GM23338 (cell line): ENCODE data around the gene MYOM3. TPM values are rescaled to one million over a fixed set of nuclear protein-coding genes. Genes with fewer than 3 reads are reported as not detected.

Experiments
- ATAC-seq: fragments of 200-7000 bp; cut with Tn5 transposase; 3 replicates; pipeline ENCODE4 v1.9.1; 2020
- DNase-seq: peaks from one replicate; pipeline ENCODE4 v3.0.0-alpha.2; 2015; ENCODE audit warnings: low spot score
- H2AFZ ChIP-seq: fragments of 200-600 bp; sonication (generic); 2 replicates; pipeline ENCODE4 v1.8.0; 2016; ENCODE audit warnings: antibody characterized with exemption, mild to moderate bottlenecking, moderate library complexity
- H3F3A ChIP-seq: fragments of 200-600 bp; sonication (generic); replicated peaks from 2 replicates; pipeline ENCODE4 v1.8.0; 2017; ENCODE audit warnings: antibody characterized with exemption, mixed run types, low read depth
- H3K27ac ChIP-seq: fragments of 200-600 bp; sonication (generic); 2 replicates; pipeline ENCODE4 v1.6.1; 2016; ENCODE audit warnings: low read depth
- H3K27me3 ChIP-seq: fragments of 200-600 bp; sonication (generic); 2 replicates; pipeline ENCODE4 v1.8.0; 2016; ENCODE audit warnings: mild to moderate bottlenecking, mixed run types, moderate library complexity; ENCODE audit not compliant: insufficient read depth
- H3K36me3 ChIP-seq: fragments of 200-600 bp; sonication (generic); 2 replicates; pipeline ENCODE4 v1.8.0; 2016; ENCODE audit warnings: mild to moderate bottlenecking; ENCODE audit not compliant: insufficient read depth
- H3K4me1 ChIP-seq: fragments of 200-600 bp; sonication (generic); 2 replicates; pipeline ENCODE4 v1.8.0; 2016; ENCODE audit warnings: mild to moderate bottlenecking, moderate library complexity; ENCODE audit not compliant: insufficient read depth
- H3K4me2 ChIP-seq: fragments of 200-600 bp; sonication (generic); 2 replicates; pipeline ENCODE4 v1.7.1; 2017; ENCODE audit warnings: mixed run types
- H3K4me3 ChIP-seq: fragments of 200-600 bp; sonication (generic); 2 replicates; pipeline ENCODE4 v1.6.1; 2016; ENCODE audit warnings: mixed run types
- H3K79me2 ChIP-seq: fragments of 200-600 bp; sonication (generic); replicated peaks from 2 replicates; pipeline ENCODE4 v1.8.0; 2017; ENCODE audit warnings: mild to moderate bottlenecking; ENCODE audit not compliant: insufficient read depth
- H3K9me2 ChIP-seq: fragments of 200-600 bp; sonication (generic); 2 replicates; pipeline ENCODE4 v1.8.0; 2017; ENCODE audit not compliant: insufficient read depth
- H4K20me1 ChIP-seq: fragments of 200-600 bp; sonication (generic); replicated peaks from 2 replicates; pipeline ENCODE4 v1.8.0; 2017; ENCODE audit warnings: mild to moderate bottlenecking; ENCODE audit not compliant: insufficient read depth
- H3K27ac Mint-ChIP-seq: 2 replicates; pipeline ENCODE4 v1.8.0; 2020; ENCODE audit warnings: inconsistent platforms, mild to moderate bottlenecking, moderate library complexity, mixed read lengths
- H3K27me3 Mint-ChIP-seq: 3 replicates; pipeline ENCODE4 v1.8.0; 2022; ENCODE audit warnings: low read depth, mild to moderate bottlenecking, moderate library complexity, mixed read lengths, inconsistent platforms; ENCODE audit not compliant: insufficient read depth, poor library complexity
- H3K36me3 Mint-ChIP-seq: 3 replicates; pipeline ENCODE4 v1.8.0; 2021; ENCODE audit warnings: low read depth, mild to moderate bottlenecking, inconsistent platforms, moderate library complexity, mixed read lengths
- H3K4me1 Mint-ChIP-seq: 3 replicates; pipeline ENCODE4 v1.8.0; 2020; ENCODE audit warnings: mild to moderate bottlenecking, inconsistent platforms, mixed read lengths
- H3K4me3 Mint-ChIP-seq: 3 replicates; pipeline ENCODE4 v1.8.0; 2021; ENCODE audit warnings: moderate library complexity, mild to moderate bottlenecking, inconsistent platforms, mixed read lengths
- H3K9me3 Mint-ChIP-seq: 3 replicates; pipeline ENCODE4 v1.8.0; 2020; ENCODE audit warnings: moderate library complexity, mild to moderate bottlenecking, inconsistent platforms, mixed read lengths
- CREB1 ChIP-seq: fragments of 250-450 bp; sonication (Bioruptor Pico); IDR thresholded peaks from 2 replicates; pipeline ENCODE4 v1.5.0; 2020; ENCODE audit warnings: low read depth, mild to moderate bottlenecking, moderate library complexity
- EZH2 ChIP-seq: fragments of 200-600 bp; sonication (generic); IDR thresholded peaks from one replicate; pipeline ENCODE4 v1.8.0; 2017; ENCODE audit warnings: antibody characterized with exemption, mild to moderate bottlenecking, low read depth; ENCODE audit not compliant: unreplicated experiment
- EZH2phosphoT487 ChIP-seq: fragments of 200-600 bp; sonication (generic); IDR thresholded peaks from one replicate; pipeline ENCODE4 v1.8.1; 2018; ENCODE audit warnings: antibody characterized with exemption; ENCODE audit not compliant: unreplicated experiment
- JUNB ChIP-seq: IDR thresholded peaks from one replicate; pipeline ENCODE4 v1.6.1; 2016; ENCODE audit warnings: antibody characterized with exemption; ENCODE audit not compliant: unreplicated experiment
- NANOG ChIP-seq: IDR thresholded peaks from 2 replicates; pipeline ENCODE4 v1.6.1; 2016; ENCODE audit warnings: antibody characterized with exemption, borderline replicate concordance
- POLR2AphosphoS5 ChIP-seq: IDR thresholded peaks from 2 replicates; pipeline ENCODE4 v1.6.1; 2016; ENCODE audit warnings: antibody characterized with exemption, low read depth
- STAT1 ChIP-seq: IDR thresholded peaks from one replicate; pipeline ENCODE4 v1.6.1; 2016; ENCODE audit warnings: antibody characterized with exemption; ENCODE audit not compliant: unreplicated experiment
- ZNF331 ChIP-seq: fragments of 250-450 bp; sonication (Bioruptor Pico); IDR thresholded peaks from 2 replicates; pipeline ENCODE4 v1.5.0; 2020; ENCODE audit warnings: low read depth, mild to moderate bottlenecking, moderate library complexity
- polyA plus RNA-seq: library from polyadenylated mRNA; unstranded; fragments of >200 nt; fragmentation: Nextera tagmentation; extraction: Ambion mirVana; gene quantifications from 2 replicates; pipeline ENCODE4 v1.2.1, GENCODE V29; 2016
- total RNA-seq: library from RNA; depleted of rRNA; stranded (reverse); fragments of >200 nt; shearing (Covaris generic); gene quantifications from 2 replicates; pipeline ENCODE4 v1.2.3, GENCODE V29; 2014
- TF ChIP-seq, protein P1 (sequence below): IDR thresholded peaks from 2 replicates; pipeline ENCODE4 v1.6.1; 2016; ENCODE audit warnings: antibody characterized with exemption
- TF ChIP-seq, protein P2 (sequence below): fragments of 250-450 bp; sonication (Bioruptor Pico); IDR thresholded peaks from 2 replicates; pipeline ENCODE4 v1.5.0; 2020; ENCODE audit warnings: mild to moderate bottlenecking, moderate library complexity
- TF ChIP-seq, protein P3 (sequence below), 2 experiments: fragments of 200-600 bp in 1 of 2; sonication (generic) in 1 of 2; conservative IDR thresholded peaks; 2 replicates each; pipeline versions ENCODE4 v1.5.1 to v1.6.1; 2016 to 2017; ENCODE audit warnings: antibody characterized with exemption in 2 of 2, low read depth in 2 of 2, mild to moderate bottlenecking in 2 of 2, moderate library complexity in 1 of 2
- TF ChIP-seq, protein P4 (sequence below): IDR thresholded peaks from one replicate; pipeline ENCODE4 v1.6.1; 2018; ENCODE audit warnings: antibody characterized with exemption; ENCODE audit not compliant: unreplicated experiment

The MYOM3 gene
- total and polyA plus RNA-seq, 2 experiments from 2014 or later = not detected

DNA sequence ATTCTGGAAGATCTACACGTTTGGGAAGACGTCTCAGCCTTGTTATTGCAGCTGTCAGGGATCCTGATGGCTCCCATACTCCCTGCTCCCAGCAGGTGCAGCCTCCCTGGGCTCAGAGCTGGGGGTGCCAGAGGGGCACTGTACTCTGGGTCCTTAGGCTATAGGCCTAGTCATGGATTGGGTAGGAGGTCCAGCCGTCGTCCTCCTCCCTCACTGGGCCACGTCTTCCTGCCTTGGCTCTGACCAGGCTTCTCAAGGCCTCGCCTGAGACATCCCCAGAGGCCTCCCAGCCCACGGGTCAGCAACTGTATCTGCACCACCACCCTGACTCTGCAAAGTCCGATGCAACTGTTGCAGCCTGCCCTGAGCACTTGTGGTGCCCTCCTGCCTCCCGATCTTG lies 18.2 kb downstream of the MYOM3 start:
- no peaks in the 10 kb centered on the region for H3K36me3 ChIP-seq
- H3K9me3 Mint-ChIP-seq = no peaks in the 10 kb centered on the region
- no peak overlapping the region for H3K27ac Mint-ChIP-seq
- H2AFZ ChIP-seq = no peak overlapping the region
- no peaks in the 10 kb centered on the region for H3K36me3 Mint-ChIP-seq
- no peak for TF ChIP-seq CREB1 (CRISPR knock-in tag)
- no peak for TF ChIP-seq ZNF331 (CRISPR knock-in tag)
- TF ChIP-seq, protein P1, sequence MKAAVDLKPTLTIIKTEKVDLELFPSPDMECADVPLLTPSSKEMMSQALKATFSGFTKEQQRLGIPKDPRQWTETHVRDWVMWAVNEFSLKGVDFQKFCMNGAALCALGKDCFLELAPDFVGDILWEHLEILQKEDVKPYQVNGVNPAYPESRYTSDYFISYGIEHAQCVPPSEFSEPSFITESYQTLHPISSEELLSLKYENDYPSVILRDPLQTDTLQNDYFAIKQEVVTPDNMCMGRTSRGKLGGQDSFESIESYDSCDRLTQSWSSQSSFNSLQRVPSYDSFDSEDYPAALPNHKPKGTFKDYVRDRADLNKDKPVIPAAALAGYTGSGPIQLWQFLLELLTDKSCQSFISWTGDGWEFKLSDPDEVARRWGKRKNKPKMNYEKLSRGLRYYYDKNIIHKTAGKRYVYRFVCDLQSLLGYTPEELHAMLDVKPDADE = no peak
- TF ChIP-seq, protein P2, sequence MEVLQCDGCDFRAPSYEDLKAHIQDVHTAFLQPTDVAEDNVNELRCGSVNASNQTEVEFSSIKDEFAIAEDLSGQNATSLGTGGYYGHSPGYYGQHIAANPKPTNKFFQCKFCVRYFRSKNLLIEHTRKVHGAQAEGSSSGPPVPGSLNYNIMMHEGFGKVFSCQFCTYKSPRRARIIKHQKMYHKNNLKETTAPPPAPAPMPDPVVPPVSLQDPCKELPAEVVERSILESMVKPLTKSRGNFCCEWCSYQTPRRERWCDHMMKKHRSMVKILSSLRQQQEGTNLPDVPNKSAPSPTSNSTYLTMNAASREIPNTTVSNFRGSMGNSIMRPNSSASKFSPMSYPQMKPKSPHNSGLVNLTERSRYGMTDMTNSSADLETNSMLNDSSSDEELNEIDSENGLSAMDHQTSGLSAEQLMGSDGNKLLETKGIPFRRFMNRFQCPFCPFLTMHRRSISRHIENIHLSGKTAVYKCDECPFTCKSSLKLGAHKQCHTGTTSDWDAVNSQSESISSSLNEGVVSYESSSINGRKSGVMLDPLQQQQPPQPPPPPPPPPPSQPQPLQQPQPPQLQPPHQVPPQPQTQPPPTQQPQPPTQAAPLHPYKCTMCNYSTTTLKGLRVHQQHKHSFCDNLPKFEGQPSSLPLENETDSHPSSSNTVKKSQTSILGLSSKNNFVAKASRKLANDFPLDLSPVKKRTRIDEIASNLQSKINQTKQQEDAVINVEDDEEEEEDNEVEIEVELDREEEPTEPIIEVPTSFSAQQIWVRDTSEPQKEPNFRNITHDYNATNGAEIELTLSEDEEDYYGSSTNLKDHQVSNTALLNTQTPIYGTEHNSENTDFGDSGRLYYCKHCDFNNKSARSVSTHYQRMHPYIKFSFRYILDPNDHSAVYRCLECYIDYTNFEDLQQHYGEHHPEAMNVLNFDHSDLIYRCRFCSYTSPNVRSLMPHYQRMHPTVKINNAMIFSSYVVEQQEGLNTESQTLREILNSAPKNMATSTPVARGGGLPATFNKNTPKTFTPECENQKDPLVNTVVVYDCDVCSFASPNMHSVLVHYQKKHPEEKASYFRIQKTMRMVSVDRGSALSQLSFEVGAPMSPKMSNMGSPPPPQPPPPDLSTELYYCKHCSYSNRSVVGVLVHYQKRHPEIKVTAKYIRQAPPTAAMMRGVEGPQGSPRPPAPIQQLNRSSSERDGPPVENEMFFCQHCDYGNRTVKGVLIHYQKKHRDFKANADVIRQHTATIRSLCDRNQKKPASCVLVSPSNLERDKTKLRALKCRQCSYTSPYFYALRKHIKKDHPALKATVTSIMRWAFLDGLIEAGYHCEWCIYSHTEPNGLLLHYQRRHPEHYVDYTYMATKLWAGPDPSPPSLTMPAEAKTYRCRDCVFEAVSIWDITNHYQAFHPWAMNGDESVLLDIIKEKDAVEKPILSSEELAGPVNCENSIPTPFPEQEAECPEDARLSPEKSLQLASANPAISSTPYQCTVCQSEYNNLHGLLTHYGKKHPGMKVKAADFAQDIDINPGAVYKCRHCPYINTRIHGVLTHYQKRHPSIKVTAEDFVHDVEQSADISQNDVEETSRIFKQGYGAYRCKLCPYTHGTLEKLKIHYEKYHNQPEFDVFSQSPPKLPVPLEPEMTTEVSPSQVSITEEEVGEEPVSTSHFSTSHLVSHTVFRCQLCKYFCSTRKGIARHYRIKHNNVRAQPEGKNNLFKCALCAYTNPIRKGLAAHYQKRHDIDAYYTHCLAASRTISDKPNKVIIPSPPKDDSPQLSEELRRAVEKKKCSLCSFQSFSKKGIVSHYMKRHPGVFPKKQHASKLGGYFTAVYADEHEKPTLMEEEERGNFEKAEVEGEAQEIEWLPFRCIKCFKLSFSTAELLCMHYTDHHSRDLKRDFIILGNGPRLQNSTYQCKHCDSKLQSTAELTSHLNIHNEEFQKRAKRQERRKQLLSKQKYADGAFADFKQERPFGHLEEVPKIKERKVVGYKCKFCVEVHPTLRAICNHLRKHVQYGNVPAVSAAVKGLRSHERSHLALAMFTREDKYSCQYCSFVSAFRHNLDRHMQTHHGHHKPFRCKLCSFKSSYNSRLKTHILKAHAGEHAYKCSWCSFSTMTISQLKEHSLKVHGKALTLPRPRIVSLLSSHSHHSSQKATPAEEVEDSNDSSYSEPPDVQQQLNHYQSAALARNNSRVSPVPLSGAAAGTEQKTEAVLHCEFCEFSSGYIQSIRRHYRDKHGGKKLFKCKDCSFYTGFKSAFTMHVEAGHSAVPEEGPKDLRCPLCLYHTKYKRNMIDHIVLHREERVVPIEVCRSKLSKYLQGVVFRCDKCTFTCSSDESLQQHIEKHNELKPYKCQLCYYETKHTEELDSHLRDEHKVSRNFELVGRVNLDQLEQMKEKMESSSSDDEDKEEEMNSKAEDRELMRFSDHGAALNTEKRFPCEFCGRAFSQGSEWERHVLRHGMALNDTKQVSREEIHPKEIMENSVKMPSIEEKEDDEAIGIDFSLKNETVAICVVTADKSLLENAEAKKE (CRISPR knock-in tag) = no peak
- TF ChIP-seq JUNB = no peak
- TF ChIP-seq, protein P3, sequence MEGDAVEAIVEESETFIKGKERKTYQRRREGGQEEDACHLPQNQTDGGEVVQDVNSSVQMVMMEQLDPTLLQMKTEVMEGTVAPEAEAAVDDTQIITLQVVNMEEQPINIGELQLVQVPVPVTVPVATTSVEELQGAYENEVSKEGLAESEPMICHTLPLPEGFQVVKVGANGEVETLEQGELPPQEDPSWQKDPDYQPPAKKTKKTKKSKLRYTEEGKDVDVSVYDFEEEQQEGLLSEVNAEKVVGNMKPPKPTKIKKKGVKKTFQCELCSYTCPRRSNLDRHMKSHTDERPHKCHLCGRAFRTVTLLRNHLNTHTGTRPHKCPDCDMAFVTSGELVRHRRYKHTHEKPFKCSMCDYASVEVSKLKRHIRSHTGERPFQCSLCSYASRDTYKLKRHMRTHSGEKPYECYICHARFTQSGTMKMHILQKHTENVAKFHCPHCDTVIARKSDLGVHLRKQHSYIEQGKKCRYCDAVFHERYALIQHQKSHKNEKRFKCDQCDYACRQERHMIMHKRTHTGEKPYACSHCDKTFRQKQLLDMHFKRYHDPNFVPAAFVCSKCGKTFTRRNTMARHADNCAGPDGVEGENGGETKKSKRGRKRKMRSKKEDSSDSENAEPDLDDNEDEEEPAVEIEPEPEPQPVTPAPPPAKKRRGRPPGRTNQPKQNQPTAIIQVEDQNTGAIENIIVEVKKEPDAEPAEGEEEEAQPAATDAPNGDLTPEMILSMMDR (conservative IDR thresholded peaks at IDR 0.05; ENCODE audit: low read depth in 2 of 2) = no peak
- TF ChIP-seq STAT1 = no peak
- TF ChIP-seq EZH2 = no peak
- TF ChIP-seq, protein P4, sequence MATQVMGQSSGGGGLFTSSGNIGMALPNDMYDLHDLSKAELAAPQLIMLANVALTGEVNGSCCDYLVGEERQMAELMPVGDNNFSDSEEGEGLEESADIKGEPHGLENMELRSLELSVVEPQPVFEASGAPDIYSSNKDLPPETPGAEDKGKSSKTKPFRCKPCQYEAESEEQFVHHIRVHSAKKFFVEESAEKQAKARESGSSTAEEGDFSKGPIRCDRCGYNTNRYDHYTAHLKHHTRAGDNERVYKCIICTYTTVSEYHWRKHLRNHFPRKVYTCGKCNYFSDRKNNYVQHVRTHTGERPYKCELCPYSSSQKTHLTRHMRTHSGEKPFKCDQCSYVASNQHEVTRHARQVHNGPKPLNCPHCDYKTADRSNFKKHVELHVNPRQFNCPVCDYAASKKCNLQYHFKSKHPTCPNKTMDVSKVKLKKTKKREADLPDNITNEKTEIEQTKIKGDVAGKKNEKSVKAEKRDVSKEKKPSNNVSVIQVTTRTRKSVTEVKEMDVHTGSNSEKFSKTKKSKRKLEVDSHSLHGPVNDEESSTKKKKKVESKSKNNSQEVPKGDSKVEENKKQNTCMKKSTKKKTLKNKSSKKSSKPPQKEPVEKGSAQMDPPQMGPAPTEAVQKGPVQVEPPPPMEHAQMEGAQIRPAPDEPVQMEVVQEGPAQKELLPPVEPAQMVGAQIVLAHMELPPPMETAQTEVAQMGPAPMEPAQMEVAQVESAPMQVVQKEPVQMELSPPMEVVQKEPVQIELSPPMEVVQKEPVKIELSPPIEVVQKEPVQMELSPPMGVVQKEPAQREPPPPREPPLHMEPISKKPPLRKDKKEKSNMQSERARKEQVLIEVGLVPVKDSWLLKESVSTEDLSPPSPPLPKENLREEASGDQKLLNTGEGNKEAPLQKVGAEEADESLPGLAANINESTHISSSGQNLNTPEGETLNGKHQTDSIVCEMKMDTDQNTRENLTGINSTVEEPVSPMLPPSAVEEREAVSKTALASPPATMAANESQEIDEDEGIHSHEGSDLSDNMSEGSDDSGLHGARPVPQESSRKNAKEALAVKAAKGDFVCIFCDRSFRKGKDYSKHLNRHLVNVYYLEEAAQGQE = no peak
- TF ChIP-seq EZH2phosphoT487 = no peak
- TF ChIP-seq POLR2AphosphoS5 = no peak
- no peak for TF ChIP-seq NANOG
- DNase-seq = no peak
- H3K4me1 ChIP-seq = no peaks in the 10 kb centered on the region
- no peaks in the 10 kb centered on the region for H3F3A ChIP-seq
- no peaks in the 10 kb centered on the region for H4K20me1 ChIP-seq
- no peaks in the 10 kb centered on the region for H3K9me2 ChIP-seq
- no peak for ATAC-seq
- H3K79me2 ChIP-seq = no peaks in the 10 kb centered on the region
- no peak overlapping the region for H3K4me2 ChIP-seq
- no peak overlapping the region for H3K4me3 Mint-ChIP-seq
- H3K27me3 ChIP-seq = no peaks in the 10 kb centered on the region
- no peak overlapping the region for H3K4me3 ChIP-seq
- H3K27me3 Mint-ChIP-seq = peaks cover 10% of the 10 kb centered on the region
- peaks cover 7% of the 10 kb centered on the region; the same call in 2 of the 3 replicates for H3K4me1 Mint-ChIP-seq
- no peak overlapping the region for H3K27ac ChIP-seq
